Fibroblast of skin of left biceps (primary cell): ENCODE results near the gene MET.
"Not testable (repeated sequence)": the region's sequence is repeated elsewhere in the genome, so short reads cannot be mapped to it uniquely, and the experiment has no call there.

ENCODE experiments used
- DNase-seq, 2 experiments: peaks; one replicate each; pipeline ENCODE4 v3.0.0-alpha.2; 2013; ENCODE audit warnings: low read depth in 2 of 2

Gene MET

DNA sequence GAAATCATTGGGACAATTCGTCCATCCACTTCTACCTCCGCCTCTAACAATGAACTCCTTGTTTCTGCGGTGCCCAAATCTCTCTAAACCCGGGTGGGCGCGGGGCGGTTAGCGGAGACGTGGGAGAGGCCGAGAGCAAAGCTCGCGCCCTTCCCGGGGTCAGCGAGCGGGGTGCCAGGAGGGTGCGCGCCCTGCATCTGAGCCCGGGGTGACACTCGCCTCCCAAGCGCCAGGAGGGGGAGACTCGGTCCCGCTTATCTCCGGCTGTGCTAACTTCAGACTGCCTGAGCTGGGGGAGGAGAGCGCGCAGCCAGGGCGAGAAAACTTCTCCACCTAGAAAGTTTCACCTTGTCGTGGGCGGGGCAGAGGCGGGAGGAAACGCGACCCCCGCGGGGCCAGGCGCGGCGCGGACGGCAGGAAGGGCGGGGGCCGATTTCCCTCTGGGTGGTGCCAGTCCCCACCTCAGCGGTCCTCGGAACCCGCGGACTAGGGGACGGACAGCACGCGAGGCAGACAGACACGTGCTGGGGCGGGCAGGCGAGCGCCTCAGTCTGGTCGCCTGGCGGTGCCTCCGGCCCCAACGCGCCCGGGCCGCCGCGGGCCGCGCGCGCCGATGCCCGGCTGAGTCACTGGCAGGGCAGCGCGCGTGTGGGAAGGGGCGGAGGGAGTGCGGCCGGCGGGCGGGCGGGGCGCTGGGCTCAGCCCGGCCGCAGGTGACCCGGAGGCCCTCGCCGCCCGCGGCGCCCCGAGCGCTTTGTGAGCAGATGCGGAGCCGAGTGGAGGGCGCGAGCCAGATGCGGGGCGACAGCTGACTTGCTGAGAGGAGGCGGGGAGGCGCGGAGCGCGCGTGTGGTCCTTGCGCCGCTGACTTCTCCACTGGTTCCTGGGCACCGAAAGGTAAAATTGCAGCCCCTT is at the start of gene MET:
Gene MET (plus strand): TSS at position 516 of the 915 bp plus-strand sequence. CDS start 26,889 bp downstream, outside the sequence.
- peak in 1 of 2 experiments; percentile 34 for DNase-seq

GRCh38 chr7:116626886-116627285 is 45.1 kb upstream of the MET start:
- no peak for DNase-seq

DNA sequence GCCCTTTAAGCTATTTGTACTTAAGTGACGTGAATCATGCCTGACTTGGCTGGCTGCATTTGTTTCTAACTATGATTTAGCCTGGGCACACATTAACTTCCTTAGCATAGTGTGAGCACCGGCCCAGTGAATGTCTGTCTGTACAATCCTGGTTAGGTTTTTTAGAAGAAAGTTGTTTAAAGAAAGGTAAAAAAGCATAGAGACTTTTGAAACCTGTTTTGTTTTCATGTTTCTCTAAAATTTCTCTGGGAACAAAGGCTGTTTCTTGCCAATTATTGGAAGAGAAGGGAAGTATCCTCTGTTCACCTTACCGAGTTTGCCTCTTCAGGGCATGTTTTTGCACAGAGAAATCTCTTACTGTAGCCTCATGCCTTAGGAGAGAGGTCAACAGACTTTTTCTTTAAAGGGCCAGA is 42.9 kb upstream of the MET start:
- DNase-seq, result no peak

DNA sequence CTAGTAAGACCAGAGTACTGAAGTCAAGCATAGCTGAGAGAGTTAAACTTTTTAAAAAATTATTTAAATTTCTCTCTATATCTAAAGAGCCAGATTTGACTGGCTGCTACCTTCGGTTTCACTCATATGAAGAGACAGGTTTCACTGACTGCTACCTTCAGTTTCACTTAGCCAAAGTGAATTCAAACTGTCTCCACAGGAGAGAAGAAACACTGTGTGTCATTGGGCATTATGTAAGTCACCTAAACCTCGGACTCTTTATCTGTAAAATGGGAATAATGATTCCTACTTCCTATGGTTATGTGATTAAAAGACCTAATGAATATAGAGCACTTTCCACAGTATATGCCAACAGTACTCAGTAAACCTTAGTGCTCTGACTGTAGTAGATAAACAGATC is 41.6 kb upstream of the MET start:
- DNase-seq, result no peak

DNA sequence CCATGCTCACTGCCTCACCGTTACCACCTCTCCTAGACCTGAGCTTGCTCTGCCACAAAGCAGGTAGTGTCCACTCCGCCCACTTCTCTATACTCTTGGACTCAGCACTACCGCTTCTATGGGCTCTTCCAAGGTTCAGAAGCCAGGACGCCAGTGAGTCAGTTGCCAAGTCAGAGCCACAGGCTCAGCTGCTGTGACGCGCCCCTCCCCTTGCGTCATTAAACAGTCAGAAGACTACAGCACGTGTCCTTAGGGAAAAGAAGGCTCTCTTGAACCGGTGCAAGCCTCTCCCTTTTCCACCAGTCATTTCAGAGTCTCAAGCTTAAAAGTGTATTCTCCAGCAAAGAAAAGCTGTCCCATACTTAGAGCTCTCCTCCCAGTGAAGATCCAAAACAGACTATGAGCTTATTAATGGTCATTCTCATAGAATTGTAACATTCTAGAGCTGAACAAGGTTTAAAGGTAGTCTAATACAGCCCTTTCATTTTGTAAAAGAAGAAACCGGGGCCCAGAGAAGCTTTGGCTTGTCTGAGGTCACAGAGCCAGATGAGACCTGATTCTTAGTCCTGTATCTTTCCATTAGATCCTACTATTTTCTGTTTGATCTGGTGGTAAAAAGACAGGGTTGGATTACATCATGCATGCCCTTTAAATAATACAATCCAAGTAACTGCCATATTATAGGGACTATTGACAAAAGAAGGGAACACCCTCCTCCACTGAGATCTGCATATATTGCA is 40.9 kb upstream of the MET start:
- DNase-seq, result peak in 1 of 2 experiments; percentile 10

GRCh38 chr7:116631676-116632075 is 40.3 kb upstream of the MET start:
- no peak for DNase-seq

- peak in 1 of 2 experiments; percentile 28 for DNase-seq
These were observed 39.6 kb upstream of the MET start for GRCh38 chr7:116632384-116632783.

DNA sequence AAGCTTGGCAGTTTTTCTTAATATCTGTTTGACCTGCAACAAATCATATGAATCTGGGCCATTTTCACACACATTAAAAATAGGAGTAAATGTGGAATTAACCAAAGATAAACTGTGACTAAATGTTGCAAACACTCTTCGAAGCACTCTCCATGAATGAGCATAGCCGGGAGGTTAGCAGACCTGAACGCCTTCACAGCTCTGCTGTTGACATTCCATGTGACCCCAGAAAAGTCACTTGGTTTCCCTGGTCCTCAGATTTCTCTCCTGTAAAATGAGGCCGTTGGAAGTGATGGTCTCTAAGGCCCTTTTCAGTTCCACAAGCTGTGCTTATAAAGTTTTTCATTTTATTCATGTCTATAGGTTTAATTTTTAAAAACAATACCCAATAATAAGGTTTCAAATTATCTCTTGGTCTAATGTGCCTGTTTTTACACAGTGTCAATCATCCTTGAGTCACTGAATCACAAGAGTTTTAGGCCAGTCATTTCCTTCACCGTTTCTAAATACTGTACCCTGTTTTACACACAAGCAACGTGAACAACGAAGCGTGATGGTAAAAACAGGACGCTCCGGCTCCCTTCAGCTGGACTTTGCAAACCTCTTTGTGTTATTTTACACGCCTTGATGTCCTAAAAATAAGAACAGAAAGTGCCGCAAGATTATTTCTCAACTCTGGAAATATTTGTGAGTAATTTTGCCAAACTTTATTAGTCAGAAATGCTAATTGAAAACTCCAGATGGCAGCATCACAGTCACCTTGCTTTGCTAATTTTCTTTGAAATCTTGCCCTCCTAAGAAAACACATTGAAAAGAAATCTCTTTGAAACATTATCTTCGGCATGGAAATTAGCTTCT is 38.6 kb upstream of the MET start:
- DNase-seq, result no peak

- no peak for DNase-seq
These were observed 35.0 kb upstream of the MET start for GRCh38 chr7:116636997-116637396.

DNA sequence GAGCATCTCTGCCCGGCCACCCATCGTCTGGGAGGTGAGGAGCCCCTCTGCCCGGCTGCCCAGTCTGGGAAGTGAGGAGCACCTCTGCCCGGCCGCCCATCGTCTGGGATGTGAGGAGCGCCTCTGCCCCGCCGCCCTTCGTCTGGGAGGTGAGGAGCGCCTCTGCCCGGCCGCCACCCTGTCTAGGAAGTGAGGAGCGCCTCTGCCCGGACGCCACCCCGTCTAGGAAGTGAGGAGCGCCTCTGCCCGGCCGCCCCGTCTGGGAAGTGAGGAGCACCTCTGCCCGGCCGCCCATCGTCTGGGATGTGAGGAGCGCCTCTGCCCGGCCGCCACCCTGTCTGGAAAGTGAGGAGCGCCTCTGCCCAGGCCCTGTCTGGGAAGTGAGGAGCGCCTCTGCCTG is 33.4 kb upstream of the MET start:
- not testable (repeated sequence) for DNase-seq

- no peak for DNase-seq
These were observed 30.3 kb upstream of the MET start for GRCh38 chr7:116641551-116642153.

GRCh38 chr7:116643148-116643547 is 28.8 kb upstream of the MET start:
- DNase-seq, result not testable (repeated sequence)

GRCh38 chr7:116644628-116645027 is 27.4 kb upstream of the MET start:
- no peak for DNase-seq

DNA sequence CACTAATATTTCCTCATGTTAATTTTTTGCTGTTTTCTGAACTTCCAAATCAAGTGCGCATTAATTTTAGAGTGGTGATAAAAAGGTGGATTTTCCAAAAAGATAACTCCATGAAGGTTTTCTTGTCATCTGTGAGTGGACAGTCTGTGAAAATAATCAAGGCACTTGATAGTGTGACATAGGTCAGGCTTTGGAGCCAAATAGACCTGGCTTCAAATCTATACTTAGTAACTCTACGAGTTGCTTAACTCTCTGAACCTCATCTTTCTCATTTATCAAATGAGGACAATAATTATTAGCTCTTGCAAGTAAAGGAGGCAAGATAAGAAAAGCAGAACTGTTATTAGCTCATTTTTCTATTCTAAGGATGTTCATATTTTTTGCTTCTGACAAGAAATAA is 24.7 kb upstream of the MET start:
- no peak for DNase-seq

DNA sequence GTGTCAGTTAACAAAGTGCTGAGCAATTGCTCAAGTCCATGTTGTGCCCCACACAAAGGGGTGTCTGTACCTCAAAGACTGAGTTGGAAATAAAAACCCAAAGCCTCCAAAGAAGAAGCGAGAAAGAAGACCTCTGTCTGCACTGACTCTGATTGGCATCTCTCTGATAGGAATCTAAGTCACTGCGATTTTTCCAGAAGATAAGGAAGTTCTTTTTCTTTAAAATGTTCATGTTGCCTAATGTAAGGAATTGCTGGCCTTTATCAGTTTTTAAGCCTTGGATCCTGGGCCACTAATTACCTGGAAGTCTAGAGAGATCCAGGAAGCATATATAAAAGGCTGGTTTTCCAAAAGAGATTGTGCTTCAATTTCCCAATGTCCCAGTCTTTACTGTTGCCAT is 24.1 kb upstream of the MET start:
- DNase-seq, result no peak

GRCh38 chr7:116650436-116650835 is 21.6 kb upstream of the MET start:
- no peak for DNase-seq

DNA sequence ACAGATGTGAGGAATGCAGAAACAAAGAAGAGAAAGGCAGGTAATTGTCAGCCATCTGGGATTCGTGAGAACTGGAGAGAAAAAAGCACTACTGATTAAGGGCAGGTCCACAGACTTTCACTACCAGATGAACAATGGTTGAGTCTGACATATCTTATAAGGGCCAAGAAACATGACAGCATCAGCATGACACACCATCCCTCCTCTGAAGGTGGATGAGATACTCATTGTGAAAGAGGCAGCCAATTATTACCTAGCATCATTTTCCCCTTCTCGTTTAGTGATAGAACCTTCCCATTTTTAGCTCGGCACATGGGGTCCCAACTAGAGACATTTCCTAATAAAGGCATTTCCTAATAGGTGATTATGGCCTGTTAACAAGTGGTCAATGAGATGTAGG is 19.2 kb upstream of the MET start:
- DNase-seq, result no peak

GRCh38 chr7:116653204-116653603 is 18.8 kb upstream of the MET start:
- DNase-seq, result peak in 1 of 2 experiments; percentile 30

DNA sequence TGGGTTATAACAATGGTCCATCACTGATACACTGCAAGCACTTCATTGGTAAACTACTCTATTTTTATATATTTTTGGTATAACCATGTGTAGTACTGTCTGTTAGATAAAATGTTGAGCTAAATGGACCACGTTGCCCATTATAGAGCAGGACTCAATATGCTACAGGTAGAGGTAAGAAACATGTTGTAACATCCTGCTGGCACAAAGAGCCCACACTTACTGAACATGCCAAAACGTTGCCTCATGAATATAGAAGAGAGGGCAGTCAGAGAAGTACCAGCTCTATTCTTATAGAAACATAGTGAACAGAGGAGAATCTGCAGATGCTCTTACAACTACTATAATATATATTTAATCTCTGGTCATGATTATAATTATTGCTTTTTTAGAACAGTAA is 18.4 kb upstream of the MET start:
- DNase-seq, result no peak

DNA sequence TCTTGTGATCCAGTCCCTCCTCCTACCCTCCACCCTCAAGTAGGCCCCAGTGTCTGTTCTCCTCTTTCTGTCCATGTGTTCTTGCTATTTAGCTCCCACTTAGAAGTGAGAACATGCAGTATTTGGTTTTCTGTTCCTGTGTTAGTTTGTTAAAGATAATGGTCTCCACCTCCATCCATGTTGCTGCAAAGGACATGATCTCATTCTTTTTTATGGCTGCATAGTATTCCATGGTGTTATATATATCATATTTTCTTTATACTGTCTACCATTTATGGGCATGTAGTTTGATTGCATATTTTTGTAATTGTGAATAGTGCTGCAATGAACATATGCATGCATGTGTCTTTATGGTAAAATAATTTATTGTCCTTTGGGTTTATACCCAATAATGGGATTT is 12.7 kb upstream of the MET start:
- not testable (repeated sequence) for DNase-seq

DNA sequence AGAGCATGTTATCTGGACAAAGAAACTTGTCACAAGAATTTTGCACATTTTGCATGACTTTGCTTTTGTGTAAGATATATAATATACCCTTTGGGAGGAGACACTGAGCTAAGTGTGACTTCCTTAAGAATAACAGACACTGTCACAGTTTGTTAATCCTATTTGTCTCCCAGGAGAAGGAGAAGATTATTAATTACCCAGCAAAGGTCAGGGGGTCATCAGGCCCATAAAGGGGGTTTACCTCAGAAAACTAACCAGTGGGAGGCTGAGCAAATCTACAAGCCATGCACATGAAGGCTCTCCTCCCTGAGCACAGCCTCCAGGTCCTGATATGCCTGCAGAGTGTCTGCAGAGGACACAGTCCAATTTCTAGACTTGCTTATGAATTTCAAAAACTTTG is 10.1 kb upstream of the MET start:
- DNase-seq, result no peak

- no peak for DNase-seq
These were observed 8.3 kb upstream of the MET start for GRCh38 chr7:116663744-116664143.
